HepG2 (cell line): ENCODE measurements around the gene IRF1. TPM values are rescaled to one million over a fixed set of nuclear protein-coding genes. Genes with fewer than 3 reads are reported as not detected.

Experiments used
- ATF1 ChIP-seq: IDR thresholded peaks from 2 replicates; pipeline ENCODE4 v1.6.1; 2016; ENCODE audit warnings: mild to moderate bottlenecking, control low read depth
- FOXC1 ChIP-seq: sonication (generic); formaldehyde crosslinking; IDR thresholded peaks from 2 replicates; pipeline ENCODE4 v1.8.0; 2022; ENCODE audit warnings: mild to moderate bottlenecking, missing genetic modification reagents, borderline replicate concordance
- NAIF1 ChIP-seq: sonication (generic); formaldehyde crosslinking; IDR thresholded peaks from 2 replicates; pipeline ENCODE4 v1.5.0; 2020; ENCODE audit warnings: mild to moderate bottlenecking, missing genetic modification reagents, borderline replicate concordance
- NPAS2 ChIP-seq: sonication (generic); formaldehyde crosslinking; IDR thresholded peaks from 2 replicates; pipeline ENCODE4 v1.8.0; 2022; ENCODE audit warnings: mild to moderate bottlenecking, missing genetic modification reagents, borderline replicate concordance
- ZNF367 ChIP-seq: sonication (generic); formaldehyde crosslinking; IDR thresholded peaks from 2 replicates; pipeline ENCODE4 v1.4.0; 2020; ENCODE audit warnings: missing genetic modification reagents, borderline replicate concordance
- ZNF451 ChIP-seq: sonication (generic); formaldehyde crosslinking; IDR thresholded peaks from 2 replicates; pipeline ENCODE4 v1.5.0; 2020; ENCODE audit warnings: mild to moderate bottlenecking, missing genetic modification reagents
- ZNF468 ChIP-seq: sonication (generic); formaldehyde crosslinking; IDR thresholded peaks from 2 replicates; pipeline ENCODE4 v1.8.0; 2022; ENCODE audit warnings: mild to moderate bottlenecking, moderate library complexity, missing genetic modification reagents
- ZNF572 ChIP-seq: sonication (generic); formaldehyde crosslinking; IDR thresholded peaks from 2 replicates; pipeline ENCODE4 v1.5.1; 2020; ENCODE audit warnings: mild to moderate bottlenecking, missing genetic modification reagents
- ZSCAN21 ChIP-seq: sonication (generic); formaldehyde crosslinking; IDR thresholded peaks from 2 replicates; pipeline ENCODE4 v1.8.0; 2022; ENCODE audit warnings: mild to moderate bottlenecking, missing genetic modification reagents, moderate library complexity, borderline replicate concordance
- polyA plus RNA-seq, 8 experiments: library from polyadenylated mRNA; depleted of rRNA in 3 of 8; stranded (reverse) in 7 of 8; unstranded in 1 of 8; fragments of >200 nt; fragmentation: Illumina TruSeq in 4 of 8; extraction: Trizol in 4 of 8; gene quantifications; 2 replicates each; pipeline versions ENCODE4 v1.2.1 to v1.2.3, GENCODE V29; 2011 to 2016; ENCODE audit warnings: low read depth in 4 of 8, missing spikeins in 1 of 8, mixed read lengths in 1 of 8; ENCODE audit not compliant: insufficient read depth in 1 of 8
- total RNA-seq, 5 experiments: library from RNA; depleted of rRNA; stranded (reverse); fragments of >200 nt; fragmentation: Illumina TruSeq; extraction: Trizol; gene quantifications; 2 replicates each; pipeline ENCODE4 v1.2.3, GENCODE V29; 2016; ENCODE audit warnings: low read depth in 1 of 5
- TF ChIP-seq, protein P1 (sequence below): sonication (generic); formaldehyde crosslinking; IDR thresholded peaks from 2 replicates; pipeline ENCODE4 v1.5.1; 2020; ENCODE audit warnings: missing genetic modification reagents, mild to moderate bottlenecking, borderline replicate concordance
- TF ChIP-seq, protein P2 (sequence below): sonication (generic); formaldehyde crosslinking; IDR thresholded peaks from 2 replicates; pipeline ENCODE4 v1.5.0; 2020; ENCODE audit warnings: mild to moderate bottlenecking, missing genetic modification reagents, borderline replicate concordance
- TF ChIP-seq, protein P3 (sequence below): sonication (generic); formaldehyde crosslinking; IDR thresholded peaks from 2 replicates; pipeline ENCODE4 v1.4.0; 2020; ENCODE audit warnings: mild to moderate bottlenecking, low read depth, missing genetic modification reagents
- TF ChIP-seq, protein P4 (sequence below): sonication (generic); formaldehyde crosslinking; IDR thresholded peaks from 2 replicates; pipeline ENCODE4 v1.8.1; 2023; ENCODE audit warnings: mild to moderate bottlenecking, missing genetic modification reagents
- TF ChIP-seq, protein P5 (sequence below): sonication (generic); formaldehyde crosslinking; IDR thresholded peaks from 2 replicates; pipeline ENCODE4 v1.4.0; 2020; ENCODE audit warnings: missing genetic modification reagents

IRF1 gene
- total and polyA plus RNA-seq, 2 of the 13 experiments (the other 11 are each of a cell fraction or from before 2014, with no cell fraction given), result 4.1 to 8.8 TPM

DNA sequence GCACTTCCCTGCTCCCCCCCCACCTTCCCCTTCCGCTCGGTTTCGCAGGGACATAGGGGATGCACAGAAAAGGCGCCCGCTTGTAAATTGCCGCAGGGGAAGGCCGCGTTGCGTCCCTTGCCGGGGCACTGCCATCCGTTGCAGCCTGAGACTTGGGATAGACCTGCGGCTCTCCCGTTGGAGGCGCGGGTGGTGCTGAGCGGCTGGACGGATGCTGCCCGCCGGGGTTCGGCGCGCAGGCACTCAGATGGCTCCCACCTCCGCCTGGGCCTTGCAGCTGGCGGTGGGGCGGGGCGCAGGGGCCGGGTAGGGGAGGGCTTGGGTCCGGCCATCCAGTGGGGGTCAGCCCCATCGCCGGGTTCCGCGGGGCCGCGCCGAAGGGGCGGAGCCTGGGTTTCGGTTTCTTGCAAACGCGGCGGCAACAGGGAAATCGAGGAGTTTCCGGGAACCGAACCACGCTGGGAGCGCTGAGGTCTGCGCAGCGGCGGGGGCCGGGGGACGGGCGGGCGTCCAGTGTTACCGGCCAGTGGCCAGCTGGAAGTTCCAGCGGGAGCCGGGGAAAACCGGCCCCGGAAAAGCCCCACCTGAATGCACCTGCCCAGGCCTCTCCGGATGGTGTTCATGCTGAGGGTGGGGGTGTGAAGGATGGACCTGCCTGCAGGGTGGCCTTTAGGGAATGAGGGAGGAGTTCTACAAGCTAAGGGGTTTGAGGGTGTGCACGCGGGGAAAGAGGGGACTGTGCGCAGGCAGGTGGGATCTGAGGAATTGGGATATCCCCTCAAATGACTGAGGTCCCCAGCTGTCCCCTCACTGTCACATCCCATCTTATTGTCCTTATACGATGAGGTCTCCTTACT lies 6.3 kb upstream of the IRF1 start (continued):
- TF ChIP-seq, protein P1, sequence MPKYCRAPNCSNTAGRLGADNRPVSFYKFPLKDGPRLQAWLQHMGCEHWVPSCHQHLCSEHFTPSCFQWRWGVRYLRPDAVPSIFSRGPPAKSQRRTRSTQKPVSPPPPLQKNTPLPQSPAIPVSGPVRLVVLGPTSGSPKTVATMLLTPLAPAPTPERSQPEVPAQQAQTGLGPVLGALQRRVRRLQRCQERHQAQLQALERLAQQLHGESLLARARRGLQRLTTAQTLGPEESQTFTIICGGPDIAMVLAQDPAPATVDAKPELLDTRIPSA (CRISPR knock-in tag), result no peak
- TF ChIP-seq ATF1 (CRISPR knock-in tag) (no peak), ZNF367 (CRISPR knock-in tag) (no peak), ZNF572 (no peak), ZNF468 (CRISPR knock-in tag) (no peak), NAIF1 (CRISPR knock-in tag) (0 out of 2 replicates have a peak, but pooled peaks have one; percentile 29), ZSCAN21 (CRISPR knock-in tag) (no peak; the same call in none of the 2 replicates), FOXC1 (CRISPR knock-in tag) (no peak), NPAS2 (CRISPR knock-in tag) (no peak), ZNF451 (CRISPR knock-in tag) (no peak; the same call in 1 of the 2 replicates)
- TF ChIP-seq, protein P2, sequence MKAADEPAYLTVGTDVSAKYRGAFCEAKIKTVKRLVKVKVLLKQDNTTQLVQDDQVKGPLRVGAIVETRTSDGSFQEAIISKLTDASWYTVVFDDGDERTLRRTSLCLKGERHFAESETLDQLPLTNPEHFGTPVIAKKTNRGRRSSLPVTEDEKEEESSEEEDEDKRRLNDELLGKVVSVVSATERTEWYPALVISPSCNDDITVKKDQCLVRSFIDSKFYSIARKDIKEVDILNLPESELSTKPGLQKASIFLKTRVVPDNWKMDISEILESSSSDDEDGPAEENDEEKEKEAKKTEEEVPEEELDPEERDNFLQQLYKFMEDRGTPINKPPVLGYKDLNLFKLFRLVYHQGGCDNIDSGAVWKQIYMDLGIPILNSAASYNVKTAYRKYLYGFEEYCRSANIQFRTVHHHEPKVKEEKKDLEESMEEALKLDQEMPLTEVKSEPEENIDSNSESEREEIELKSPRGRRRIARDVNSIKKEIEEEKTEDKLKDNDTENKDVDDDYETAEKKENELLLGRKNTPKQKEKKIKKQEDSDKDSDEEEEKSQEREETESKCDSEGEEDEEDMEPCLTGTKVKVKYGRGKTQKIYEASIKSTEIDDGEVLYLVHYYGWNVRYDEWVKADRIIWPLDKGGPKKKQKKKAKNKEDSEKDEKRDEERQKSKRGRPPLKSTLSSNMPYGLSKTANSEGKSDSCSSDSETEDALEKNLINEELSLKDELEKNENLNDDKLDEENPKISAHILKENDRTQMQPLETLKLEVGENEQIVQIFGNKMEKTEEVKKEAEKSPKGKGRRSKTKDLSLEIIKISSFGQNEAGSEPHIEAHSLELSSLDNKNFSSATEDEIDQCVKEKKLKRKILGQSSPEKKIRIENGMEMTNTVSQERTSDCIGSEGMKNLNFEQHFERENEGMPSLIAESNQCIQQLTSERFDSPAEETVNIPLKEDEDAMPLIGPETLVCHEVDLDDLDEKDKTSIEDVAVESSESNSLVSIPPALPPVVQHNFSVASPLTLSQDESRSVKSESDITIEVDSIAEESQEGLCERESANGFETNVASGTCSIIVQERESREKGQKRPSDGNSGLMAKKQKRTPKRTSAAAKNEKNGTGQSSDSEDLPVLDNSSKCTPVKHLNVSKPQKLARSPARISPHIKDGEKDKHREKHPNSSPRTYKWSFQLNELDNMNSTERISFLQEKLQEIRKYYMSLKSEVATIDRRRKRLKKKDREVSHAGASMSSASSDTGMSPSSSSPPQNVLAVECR (CRISPR knock-in tag), result no peak; the same call in 1 of the 2 replicates
- TF ChIP-seq, protein P3, sequence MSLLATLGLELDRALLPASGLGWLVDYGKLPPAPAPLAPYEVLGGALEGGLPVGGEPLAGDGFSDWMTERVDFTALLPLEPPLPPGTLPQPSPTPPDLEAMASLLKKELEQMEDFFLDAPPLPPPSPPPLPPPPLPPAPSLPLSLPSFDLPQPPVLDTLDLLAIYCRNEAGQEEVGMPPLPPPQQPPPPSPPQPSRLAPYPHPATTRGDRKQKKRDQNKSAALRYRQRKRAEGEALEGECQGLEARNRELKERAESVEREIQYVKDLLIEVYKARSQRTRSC (CRISPR knock-in tag), result no peak; the same call in 1 of the 2 replicates
- TF ChIP-seq, protein P4, sequence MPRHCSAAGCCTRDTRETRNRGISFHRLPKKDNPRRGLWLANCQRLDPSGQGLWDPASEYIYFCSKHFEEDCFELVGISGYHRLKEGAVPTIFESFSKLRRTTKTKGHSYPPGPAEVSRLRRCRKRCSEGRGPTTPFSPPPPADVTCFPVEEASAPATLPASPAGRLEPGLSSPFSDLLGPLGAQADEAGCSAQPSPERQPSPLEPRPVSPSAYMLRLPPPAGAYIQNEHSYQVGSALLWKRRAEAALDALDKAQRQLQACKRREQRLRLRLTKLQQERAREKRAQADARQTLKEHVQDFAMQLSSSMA (CRISPR knock-in tag), result no peak
- TF ChIP-seq, protein P5, sequence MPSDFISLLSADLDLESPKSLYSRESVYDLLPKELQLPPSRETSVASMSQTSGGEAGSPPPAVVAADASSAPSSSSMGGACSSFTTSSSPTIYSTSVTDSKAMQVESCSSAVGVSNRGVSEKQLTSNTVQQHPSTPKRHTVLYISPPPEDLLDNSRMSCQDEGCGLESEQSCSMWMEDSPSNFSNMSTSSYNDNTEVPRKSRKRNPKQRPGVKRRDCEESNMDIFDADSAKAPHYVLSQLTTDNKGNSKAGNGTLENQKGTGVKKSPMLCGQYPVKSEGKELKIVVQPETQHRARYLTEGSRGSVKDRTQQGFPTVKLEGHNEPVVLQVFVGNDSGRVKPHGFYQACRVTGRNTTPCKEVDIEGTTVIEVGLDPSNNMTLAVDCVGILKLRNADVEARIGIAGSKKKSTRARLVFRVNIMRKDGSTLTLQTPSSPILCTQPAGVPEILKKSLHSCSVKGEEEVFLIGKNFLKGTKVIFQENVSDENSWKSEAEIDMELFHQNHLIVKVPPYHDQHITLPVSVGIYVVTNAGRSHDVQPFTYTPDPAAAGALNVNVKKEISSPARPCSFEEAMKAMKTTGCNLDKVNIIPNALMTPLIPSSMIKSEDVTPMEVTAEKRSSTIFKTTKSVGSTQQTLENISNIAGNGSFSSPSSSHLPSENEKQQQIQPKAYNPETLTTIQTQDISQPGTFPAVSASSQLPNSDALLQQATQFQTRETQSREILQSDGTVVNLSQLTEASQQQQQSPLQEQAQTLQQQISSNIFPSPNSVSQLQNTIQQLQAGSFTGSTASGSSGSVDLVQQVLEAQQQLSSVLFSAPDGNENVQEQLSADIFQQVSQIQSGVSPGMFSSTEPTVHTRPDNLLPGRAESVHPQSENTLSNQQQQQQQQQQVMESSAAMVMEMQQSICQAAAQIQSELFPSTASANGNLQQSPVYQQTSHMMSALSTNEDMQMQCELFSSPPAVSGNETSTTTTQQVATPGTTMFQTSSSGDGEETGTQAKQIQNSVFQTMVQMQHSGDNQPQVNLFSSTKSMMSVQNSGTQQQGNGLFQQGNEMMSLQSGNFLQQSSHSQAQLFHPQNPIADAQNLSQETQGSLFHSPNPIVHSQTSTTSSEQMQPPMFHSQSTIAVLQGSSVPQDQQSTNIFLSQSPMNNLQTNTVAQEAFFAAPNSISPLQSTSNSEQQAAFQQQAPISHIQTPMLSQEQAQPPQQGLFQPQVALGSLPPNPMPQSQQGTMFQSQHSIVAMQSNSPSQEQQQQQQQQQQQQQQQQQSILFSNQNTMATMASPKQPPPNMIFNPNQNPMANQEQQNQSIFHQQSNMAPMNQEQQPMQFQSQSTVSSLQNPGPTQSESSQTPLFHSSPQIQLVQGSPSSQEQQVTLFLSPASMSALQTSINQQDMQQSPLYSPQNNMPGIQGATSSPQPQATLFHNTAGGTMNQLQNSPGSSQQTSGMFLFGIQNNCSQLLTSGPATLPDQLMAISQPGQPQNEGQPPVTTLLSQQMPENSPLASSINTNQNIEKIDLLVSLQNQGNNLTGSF (CRISPR knock-in tag), result no peak
